Stimulated activated naive CD8-positive, alpha-beta T cell treated with anti-CD3 and anti-CD28 coated beads, Interleukin-15, Interleukin-2, amounts not matched to agents 100 ng/mL and 50 ng/mL, for 24 hours (primary cell): ENCODE data around the gene TEDC1.

ENCODE experiments used
- H3K27ac Mint-ChIP-seq: one replicate; pipeline ENCODE4 v1.8.0; 2021; ENCODE audit warnings: mild to moderate bottlenecking, mixed read lengths
- H3K27me3 Mint-ChIP-seq: one replicate; pipeline ENCODE4 v1.8.0; 2021; ENCODE audit warnings: mixed read lengths
- H3K36me3 Mint-ChIP-seq: one replicate; pipeline ENCODE4 v1.8.0; 2021; ENCODE audit warnings: low read depth, mixed read lengths
- H3K4me1 Mint-ChIP-seq: one replicate; pipeline ENCODE4 v1.8.0; 2021; ENCODE audit warnings: low read depth, mixed read lengths
- H3K4me3 Mint-ChIP-seq: one replicate; pipeline ENCODE4 v1.8.0; 2021; ENCODE audit warnings: mild to moderate bottlenecking, mixed read lengths
- H3K9me3 Mint-ChIP-seq: one replicate; pipeline ENCODE4 v1.8.0; 2021; ENCODE audit warnings: mixed read lengths

Gene TEDC1

GRCh38 chr14:105527381-105527825, 36.4 kb downstream of the TEDC1 start:
- Mint-ChIP-seq H3K27ac (peak overlapping the region; percentile 55), H3K9me3 (no peaks in the 10 kb centered on the region), H3K4me3 (peak overlapping the region; percentile 80), H3K27me3 (peaks cover 24% of the 10 kb centered on the region), H3K36me3 (no peaks in the 10 kb centered on the region), H3K4me1 (peaks cover 23% of the 10 kb centered on the region)

DNA sequence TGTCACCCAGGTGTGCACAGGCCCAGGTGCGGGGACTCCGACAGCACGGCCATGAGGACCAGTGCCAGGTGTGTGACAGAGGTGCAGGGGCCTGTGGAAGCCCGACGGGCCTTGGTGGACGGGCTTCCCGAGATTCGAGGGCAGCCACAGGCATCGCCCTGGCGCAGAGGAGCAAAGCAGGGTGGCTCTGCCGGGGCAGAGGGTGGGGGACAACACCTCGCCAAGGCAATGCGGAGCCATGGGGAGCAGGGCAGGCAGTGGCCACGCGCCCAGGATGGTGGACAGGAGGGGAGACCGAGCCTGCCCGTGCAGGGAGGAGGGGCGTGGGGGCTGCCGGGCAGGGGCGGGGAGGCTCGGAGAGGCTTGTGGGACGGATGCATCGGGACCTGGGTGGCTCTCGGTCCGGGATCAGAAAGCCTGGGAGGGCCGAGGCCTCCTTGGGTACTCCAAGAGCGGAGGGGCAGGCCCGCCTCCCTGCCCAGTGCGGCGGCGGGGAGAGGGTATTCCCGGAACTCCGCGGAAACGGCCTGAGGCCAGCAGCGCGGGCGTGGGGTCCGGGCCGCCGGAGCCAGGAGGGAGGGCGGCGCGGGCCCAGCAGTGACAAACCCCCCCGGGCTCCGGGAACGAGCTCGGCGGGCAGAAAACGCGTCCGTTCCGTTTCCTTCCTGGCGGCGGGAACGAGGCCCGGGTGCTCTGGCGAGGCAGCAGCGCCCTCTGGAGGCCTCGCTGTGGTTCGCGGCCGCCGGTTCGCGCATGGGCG, 37.0 kb downstream of the TEDC1 start:
- H3K4me1 Mint-ChIP-seq: peaks cover 27% of the 10 kb centered on the region
- H3K4me3 Mint-ChIP-seq: peak overlapping the region; percentile 80
- H3K27me3 Mint-ChIP-seq: peaks cover 23% of the 10 kb centered on the region
- no peaks in the 10 kb centered on the region for H3K36me3 Mint-ChIP-seq
- H3K9me3 Mint-ChIP-seq: no peaks in the 10 kb centered on the region
- H3K27ac Mint-ChIP-seq: peak overlapping the region; percentile 61

DNA sequence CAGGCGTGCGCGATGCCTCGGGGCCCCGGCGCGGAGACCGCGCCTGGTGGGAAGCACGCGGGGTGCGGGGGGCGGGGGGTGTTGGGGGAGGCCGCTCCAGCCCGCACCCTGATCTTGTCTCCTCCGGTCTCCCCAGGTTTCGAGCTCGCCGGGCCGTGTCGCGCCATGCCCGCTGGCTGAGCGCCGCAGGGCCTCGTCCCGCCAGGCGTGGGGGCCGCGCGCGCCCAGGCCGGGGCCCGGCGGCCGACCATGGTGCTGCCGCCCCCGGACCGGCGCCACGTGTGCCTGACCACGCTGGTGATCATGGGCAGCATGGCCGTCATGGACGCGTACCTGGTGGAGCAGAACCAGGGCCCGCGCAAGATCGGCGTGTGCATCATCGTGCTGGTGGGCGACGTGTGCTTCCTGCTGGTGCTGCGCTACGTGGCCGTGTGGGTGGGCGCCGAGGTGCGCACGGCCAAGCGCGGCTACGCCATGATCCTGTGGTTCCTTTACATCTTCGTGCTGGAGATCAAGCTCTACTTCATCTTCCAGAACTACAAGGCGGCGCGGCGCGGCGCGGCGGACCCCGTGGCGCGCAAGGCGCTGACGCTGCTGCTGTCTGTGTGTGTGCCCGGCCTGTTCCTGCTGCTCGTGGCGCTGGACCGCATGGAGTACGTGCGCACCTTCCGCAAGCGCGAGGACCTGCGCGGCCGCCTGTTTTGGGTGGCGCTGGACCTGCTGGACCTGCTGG, 37.7 kb downstream of the TEDC1 start:
- Mint-ChIP-seq H3K27ac (peak overlapping the region; percentile 95), H3K27me3 (peaks cover 15% of the 10 kb centered on the region), H3K9me3 (no peaks in the 10 kb centered on the region), H3K4me1 (peaks cover 27% of the 10 kb centered on the region), H3K36me3 (no peaks in the 10 kb centered on the region), H3K4me3 (peak overlapping the region; percentile 85)

DNA sequence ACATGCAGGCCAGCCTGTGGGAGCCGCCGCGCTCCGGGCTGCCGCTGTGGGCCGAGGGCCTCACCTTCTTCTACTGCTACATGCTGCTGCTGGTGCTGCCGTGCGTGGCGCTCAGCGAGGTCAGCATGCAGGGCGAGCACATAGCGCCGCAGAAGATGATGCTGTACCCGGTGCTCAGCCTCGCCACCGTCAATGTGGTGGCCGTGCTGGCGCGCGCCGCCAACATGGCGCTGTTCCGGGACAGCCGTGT, 38.2 kb downstream of the TEDC1 start:
- peak overlapping the region; percentile 85 for H3K4me3 Mint-ChIP-seq
- peak overlapping the region; percentile 95 for H3K27ac Mint-ChIP-seq
- peaks cover 27% of the 10 kb centered on the region for H3K4me1 Mint-ChIP-seq
- no peaks in the 10 kb centered on the region for H3K9me3 Mint-ChIP-seq
- H3K27me3 Mint-ChIP-seq: peaks cover 13% of the 10 kb centered on the region
- H3K36me3 Mint-ChIP-seq: no peaks in the 10 kb centered on the region

DNA sequence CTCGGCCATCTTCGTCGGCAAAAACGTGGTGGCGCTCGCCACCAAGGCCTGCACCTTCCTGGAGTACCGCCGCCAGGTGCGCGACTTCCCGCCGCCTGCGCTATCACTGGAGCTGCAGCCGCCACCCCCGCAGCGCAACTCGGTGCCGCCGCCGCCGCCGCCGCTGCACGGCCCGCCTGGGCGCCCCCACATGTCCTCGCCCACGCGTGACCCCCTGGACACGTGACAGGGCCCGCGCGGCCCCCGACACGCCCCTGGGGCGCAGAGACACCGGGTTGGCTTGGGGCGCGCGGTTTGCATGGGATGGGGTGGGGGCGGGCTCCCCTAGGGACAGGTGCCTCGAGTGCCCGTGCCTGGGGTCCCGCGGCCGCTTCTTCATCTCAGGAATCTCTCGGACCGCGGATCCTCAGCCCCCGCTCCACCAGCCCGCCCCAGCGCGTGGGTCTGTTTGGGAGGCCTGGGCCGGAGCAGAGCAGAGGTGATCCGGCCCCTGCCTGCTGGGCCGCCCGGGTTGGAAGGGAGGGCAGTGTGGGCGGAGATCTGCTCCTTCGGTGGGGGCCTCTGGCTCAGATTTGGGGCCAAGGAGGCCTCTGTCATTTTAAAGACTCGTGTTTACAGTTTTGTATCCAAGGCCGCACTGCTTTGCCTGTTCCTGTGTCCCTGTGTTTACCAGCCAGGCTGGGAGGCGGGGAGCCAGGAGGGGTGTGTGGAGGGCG, 38.7 kb downstream of the TEDC1 start:
- H3K4me1 Mint-ChIP-seq: peaks cover 27% of the 10 kb centered on the region
- no peaks in the 10 kb centered on the region for H3K36me3 Mint-ChIP-seq
- peak overlapping the region; percentile 95 for H3K27ac Mint-ChIP-seq
- peak overlapping the region; percentile 85 for H3K4me3 Mint-ChIP-seq
- no peaks in the 10 kb centered on the region for H3K9me3 Mint-ChIP-seq
- H3K27me3 Mint-ChIP-seq: peaks cover 8% of the 10 kb centered on the region

DNA sequence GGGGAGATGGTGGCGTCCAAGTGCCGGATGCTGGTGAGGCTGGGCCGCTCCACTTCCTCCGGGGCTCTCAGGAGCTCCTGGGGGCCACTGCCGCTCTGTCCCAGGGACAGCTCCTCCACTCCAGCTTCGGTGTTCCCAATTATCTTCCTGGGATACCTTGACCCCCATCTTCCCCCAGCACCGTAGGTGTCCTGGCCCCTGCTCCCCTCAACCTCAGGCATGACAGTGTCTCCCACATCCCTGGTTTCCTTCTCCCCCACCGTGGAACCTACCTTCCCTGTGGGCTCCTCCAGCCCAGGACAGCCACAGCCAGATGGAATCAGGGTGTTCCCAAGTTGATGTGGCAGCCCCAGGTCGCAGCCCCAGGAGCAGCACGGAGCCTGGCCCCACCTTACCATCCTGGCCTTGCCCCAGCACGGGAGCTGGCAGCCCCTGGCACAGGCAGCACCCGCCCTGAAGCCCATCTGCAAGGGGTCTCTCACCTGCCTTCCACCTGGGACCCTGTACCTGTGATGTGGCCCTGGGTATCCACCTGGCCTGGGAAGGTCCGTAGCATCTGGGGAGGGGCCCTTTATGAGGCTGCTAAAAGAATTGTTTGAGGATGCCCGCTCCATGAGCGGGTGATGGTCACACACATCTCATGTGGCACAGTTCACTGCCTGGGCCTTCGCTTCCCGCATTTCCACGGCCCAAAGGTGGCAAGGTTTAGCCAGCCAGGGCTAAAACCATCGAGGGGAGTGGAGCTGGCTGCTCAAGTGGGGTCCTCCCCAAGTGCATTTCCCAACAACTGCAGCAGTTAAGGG, 39.4 kb downstream of the TEDC1 start:
- Mint-ChIP-seq H3K27ac (peak overlapping the region; percentile 76), H3K27me3 (peaks cover 3% of the 10 kb centered on the region), H3K4me1 (peaks cover 27% of the 10 kb centered on the region), H3K36me3 (no peaks in the 10 kb centered on the region), H3K9me3 (no peaks in the 10 kb centered on the region), H3K4me3 (peak overlapping the region; percentile 75)

- Mint-ChIP-seq H3K27ac (no peak overlapping the region), H3K9me3 (no peaks in the 10 kb centered on the region), H3K4me1 (peaks cover 27% of the 10 kb centered on the region), H3K27me3 (no peaks in the 10 kb centered on the region), H3K36me3 (no peaks in the 10 kb centered on the region), H3K4me3 (peak overlapping the region; percentile 75)
These were observed 40.2 kb downstream of the TEDC1 start for GRCh38 chr14:105531088-105531893.

DNA sequence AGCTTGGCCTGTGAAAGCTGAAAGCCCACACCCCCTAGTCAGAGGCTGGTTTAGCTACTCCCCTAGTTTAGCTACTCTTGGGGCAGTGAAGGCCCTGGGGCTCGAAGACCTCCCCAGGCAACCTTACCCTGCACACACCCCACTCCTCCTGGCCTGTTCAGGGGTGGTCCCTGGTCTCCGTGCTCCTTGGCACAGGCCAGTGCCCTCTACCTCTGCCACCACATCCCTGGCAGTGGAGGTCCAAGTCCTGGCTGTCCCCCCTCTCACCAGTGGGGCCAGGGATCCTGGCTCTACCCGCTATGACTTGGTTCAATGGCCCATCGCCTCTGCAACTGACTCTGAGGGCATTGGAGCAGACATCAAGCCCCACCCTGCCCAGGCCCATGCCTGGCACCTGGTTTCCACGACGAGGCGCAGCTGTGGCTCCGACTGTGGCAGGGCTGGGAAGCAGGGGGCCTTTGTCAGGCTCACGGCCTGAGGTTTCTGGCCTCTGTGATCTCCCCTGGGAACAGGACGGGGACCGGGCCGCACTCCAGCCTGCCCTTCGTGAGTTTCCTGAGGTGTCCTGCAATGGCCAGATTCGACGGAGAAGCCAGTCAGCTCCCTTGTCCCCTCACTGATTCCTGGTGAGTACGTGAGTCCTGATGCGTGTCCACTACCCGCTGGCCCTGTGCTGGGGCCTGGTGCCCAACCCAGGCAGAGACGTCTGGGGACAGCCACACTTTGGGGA, 41.0 kb downstream of the TEDC1 start:
- Mint-ChIP-seq H3K9me3 (no peaks in the 10 kb centered on the region), H3K27me3 (no peaks in the 10 kb centered on the region), H3K4me3 (no peak overlapping the region), H3K27ac (no peak overlapping the region), H3K4me1 (peaks cover 27% of the 10 kb centered on the region), H3K36me3 (no peaks in the 10 kb centered on the region)

GRCh38 chr14:105532735-105533141, 41.7 kb downstream of the TEDC1 start:
- Mint-ChIP-seq H3K27ac (no peak overlapping the region), H3K36me3 (no peaks in the 10 kb centered on the region), H3K4me1 (peaks cover 20% of the 10 kb centered on the region), H3K27me3 (no peaks in the 10 kb centered on the region), H3K4me3 (no peak overlapping the region), H3K9me3 (no peaks in the 10 kb centered on the region)

DNA sequence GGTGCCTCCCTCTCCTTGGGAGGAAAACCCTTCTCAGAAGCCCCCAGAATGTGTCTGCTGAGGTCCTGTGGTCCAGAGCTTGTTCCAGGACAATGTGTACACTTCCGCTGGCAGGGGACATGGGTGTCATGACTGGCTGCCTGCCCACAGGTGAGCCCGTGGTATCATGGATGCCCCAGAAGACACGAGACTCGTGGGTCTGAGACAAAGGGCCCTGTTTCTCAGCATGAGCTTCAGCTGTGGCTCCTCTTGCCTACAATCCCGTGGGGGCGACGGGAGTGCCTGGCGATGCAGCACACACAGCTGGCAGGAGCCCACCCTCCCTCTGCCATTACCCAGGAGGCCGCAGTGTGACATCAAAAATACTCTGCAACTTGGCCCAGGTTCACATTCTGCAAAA, 42.3 kb downstream of the TEDC1 start:
- no peaks in the 10 kb centered on the region for H3K27me3 Mint-ChIP-seq
- H3K27ac Mint-ChIP-seq: no peak overlapping the region
- no peak overlapping the region for H3K4me3 Mint-ChIP-seq
- peaks cover 19% of the 10 kb centered on the region for H3K4me1 Mint-ChIP-seq
- no peaks in the 10 kb centered on the region for H3K36me3 Mint-ChIP-seq
- no peaks in the 10 kb centered on the region for H3K9me3 Mint-ChIP-seq

GRCh38 chr14:105533811-105534498, 42.9 kb downstream of the TEDC1 start:
- Mint-ChIP-seq H3K27me3 (no peaks in the 10 kb centered on the region), H3K4me3 (no peak overlapping the region), H3K9me3 (no peaks in the 10 kb centered on the region), H3K36me3 (no peaks in the 10 kb centered on the region), H3K27ac (no peak overlapping the region), H3K4me1 (peaks cover 16% of the 10 kb centered on the region)

DNA sequence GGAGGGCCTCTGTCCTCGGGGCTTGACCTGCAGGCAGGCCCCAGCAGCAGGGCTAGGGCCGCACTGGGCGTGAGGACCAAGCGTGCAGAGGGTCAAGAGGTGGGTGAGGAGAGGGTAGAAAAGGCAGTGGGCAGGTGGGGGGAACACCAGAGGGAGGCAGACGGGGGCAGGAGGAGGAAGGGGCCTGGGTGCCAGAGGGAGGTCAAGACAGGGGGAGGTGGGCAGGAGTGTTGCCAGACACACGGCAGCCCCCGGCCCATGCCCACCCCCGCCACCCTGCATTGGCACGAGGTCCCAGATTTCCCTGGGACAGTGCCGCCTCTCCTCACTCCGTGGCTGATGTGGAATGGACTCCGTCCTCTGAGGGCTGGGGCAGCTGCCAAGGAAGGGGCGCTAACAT, 43.5 kb downstream of the TEDC1 start:
- H3K36me3 Mint-ChIP-seq: no peaks in the 10 kb centered on the region
- H3K9me3 Mint-ChIP-seq: no peaks in the 10 kb centered on the region
- no peak overlapping the region for H3K27ac Mint-ChIP-seq
- H3K27me3 Mint-ChIP-seq: no peaks in the 10 kb centered on the region
- peaks cover 13% of the 10 kb centered on the region for H3K4me1 Mint-ChIP-seq
- H3K4me3 Mint-ChIP-seq: no peak overlapping the region

- H3K4me1 Mint-ChIP-seq: peaks cover 7% of the 10 kb centered on the region
- no peaks in the 10 kb centered on the region for H3K9me3 Mint-ChIP-seq
- H3K36me3 Mint-ChIP-seq: no peaks in the 10 kb centered on the region
- H3K27me3 Mint-ChIP-seq: no peaks in the 10 kb centered on the region
- no peak overlapping the region for H3K27ac Mint-ChIP-seq
- H3K4me3 Mint-ChIP-seq: no peak overlapping the region
These were observed 45.0 kb downstream of the TEDC1 start for GRCh38 chr14:105536051-105536450.
